ENCODE data around the gene ADRA2C.

ADRA2C gene

GRCh38 chr4:3740256-3740655 lies 25.9 kb upstream of the ADRA2C start:
- no peak overlapping the region for H3K4me3 ChIP-seq (ENCODE audit: low read depth in 1 of 2, low read length in 2 of 2)
- no peaks in the 10 kb centered on the region for H3K4me1 ChIP-seq (ENCODE audit: insufficient read depth, low read length)
- H3K27ac ChIP-seq (ENCODE audit: low read length), result no peak overlapping the region
- ATAC-seq (ENCODE audit: insufficient read depth, low read depth) (no peak), DNase-seq (no peak)
- H3K9me3 ChIP-seq (ENCODE audit: insufficient read depth, low read length, severe bottlenecking), result no peaks in the 10 kb centered on the region
- no peaks in the 10 kb centered on the region for H3K79me2 ChIP-seq (ENCODE audit: insufficient read depth, low read length)
- no peaks in the 10 kb centered on the region for H3K36me3 ChIP-seq (ENCODE audit: insufficient read depth, low read length)
- H4K20me1 ChIP-seq (ENCODE audit: insufficient read depth, low read length), result no peaks in the 10 kb centered on the region; the same call in 1 of the 2 replicates
- no peak overlapping the region for H2AFZ ChIP-seq (ENCODE audit: low read depth, low read length)
- no peak overlapping the region for H3K9ac ChIP-seq (ENCODE audit: low read depth, low read length)
- no peaks in the 10 kb centered on the region for H3K27me3 ChIP-seq (ENCODE audit: insufficient read depth, low read length, poor library complexity)
- TF ChIP-seq CTCF (IDR thresholded peaks at IDR 0.05; ENCODE audit: borderline replicate concordance, extremely low read depth, low read length, poor library complexity, severe bottlenecking), result no peak
- no peak for TF ChIP-seq EZH2 (IDR thresholded peaks at IDR 0.05; ENCODE audit: borderline replicate concordance, low read depth, low read length, severe bottlenecking)
- H3K4me2 ChIP-seq (ENCODE audit: insufficient read depth, low read length), result no peak overlapping the region

- DNase-seq (no peak), ATAC-seq (ENCODE audit: insufficient read depth, low read depth) (no peak)
- H3K4me3 ChIP-seq (ENCODE audit: low read depth in 1 of 2, low read length in 2 of 2), result no peak overlapping the region
- H3K27ac ChIP-seq (ENCODE audit: low read length), result no peak overlapping the region
- TF ChIP-seq CTCF (IDR thresholded peaks at IDR 0.05; ENCODE audit: borderline replicate concordance, extremely low read depth, low read length, poor library complexity, severe bottlenecking), result no peak
- no peaks in the 10 kb centered on the region for H3K36me3 ChIP-seq (ENCODE audit: insufficient read depth, low read length)
- H3K27me3 ChIP-seq (ENCODE audit: insufficient read depth, low read length, poor library complexity), result no peaks in the 10 kb centered on the region
- H3K4me1 ChIP-seq (ENCODE audit: insufficient read depth, low read length), result no peaks in the 10 kb centered on the region
- H4K20me1 ChIP-seq (ENCODE audit: insufficient read depth, low read length), result no peaks in the 10 kb centered on the region; the same call in 1 of the 2 replicates
- no peaks in the 10 kb centered on the region for H3K9me3 ChIP-seq (ENCODE audit: insufficient read depth, low read length, severe bottlenecking)
- no peak overlapping the region for H3K4me2 ChIP-seq (ENCODE audit: insufficient read depth, low read length)
- H2AFZ ChIP-seq (ENCODE audit: low read depth, low read length), result no peak overlapping the region
- no peaks in the 10 kb centered on the region for H3K79me2 ChIP-seq (ENCODE audit: insufficient read depth, low read length)
- no peak overlapping the region for H3K9ac ChIP-seq (ENCODE audit: low read depth, low read length)
Observed at GRCh38 chr4:3741217-3742011, 24.8 kb upstream of the ADRA2C start.

GRCh38 chr4:3742610-3743009 lies 23.6 kb upstream of the ADRA2C start:
- Histone ChIP-seq H3K4me1 (ENCODE audit: insufficient read depth, low read length) (no peaks in the 10 kb centered on the region), H3K9me3 (ENCODE audit: insufficient read depth, low read length, severe bottlenecking) (no peaks in the 10 kb centered on the region), H3K27me3 (ENCODE audit: insufficient read depth, low read length, poor library complexity) (no peaks in the 10 kb centered on the region), H4K20me1 (ENCODE audit: insufficient read depth, low read length) (no peaks in the 10 kb centered on the region; the same call in 1 of the 2 replicates), H2AFZ (ENCODE audit: low read depth, low read length) (no peak overlapping the region), H3K36me3 (ENCODE audit: insufficient read depth, low read length) (no peaks in the 10 kb centered on the region), H3K4me3 (ENCODE audit: low read depth in 1 of 2, low read length in 2 of 2) (no peak overlapping the region), H3K4me2 (ENCODE audit: insufficient read depth, low read length) (no peak overlapping the region), H3K27ac (ENCODE audit: low read length) (no peak overlapping the region), H3K9ac (ENCODE audit: low read depth, low read length) (no peak overlapping the region), H3K79me2 (ENCODE audit: insufficient read depth, low read length) (no peaks in the 10 kb centered on the region)
- TF ChIP-seq CTCF (IDR thresholded peaks at IDR 0.05; ENCODE audit: borderline replicate concordance, extremely low read depth, low read length, poor library complexity, severe bottlenecking) (no peak), EZH2 (IDR thresholded peaks at IDR 0.05; ENCODE audit: borderline replicate concordance, low read depth, low read length, severe bottlenecking) (no peak)
- no peak for DNase-seq
- no peak for ATAC-seq (ENCODE audit: insufficient read depth, low read depth)
